Femur (tissue), 1 donor: ENCODE data around the gene UBE2J2.

Experiments used
- DNase-seq: peaks from one replicate; pipeline ENCODE4 v3.0.0-alpha.2; 2017

The UBE2J2 gene

GRCh38 chr1:1208713-1209433, 64.8 kb downstream of the UBE2J2 start:
- DNase-seq: peak; percentile 51

GRCh38 chr1:1207571-1207892, 66.1 kb downstream of the UBE2J2 start:
- DNase-seq: no peak

- peak; percentile 19 for DNase-seq
These were observed 66.6 kb downstream of the UBE2J2 start for GRCh38 chr1:1206966-1207531.

- peak; percentile 33 for DNase-seq
These were observed 67.2 kb downstream of the UBE2J2 start, which contains the start of gene TNFRSF18 for GRCh38 chr1:1206376-1206965. Gene TNFRSF18, minus strand, starts transcription at chr1:1206592. Its CDS starts 21 bp downstream, at chr1:1206571.

GRCh38 chr1:1205769-1206375, 67.8 kb downstream of the UBE2J2 start:
- DNase-seq: peak; percentile 24

GRCh38 chr1:1204998-1205768, 68.5 kb downstream of the UBE2J2 start:
- DNase-seq: peak; percentile 20

GRCh38 chr1:1204425-1204920, 69.2 kb downstream of the UBE2J2 start:
- peak; percentile 11 for DNase-seq
